PFSK-1 (cell line): ENCODE data around the gene CEP83.

ENCODE experiments used
- POLR2AphosphoS5 ChIP-seq: IDR thresholded peaks from 2 replicates; pipeline ENCODE4 v1.6.1; 2012; ENCODE audit warnings: low read depth, mild to moderate bottlenecking, control low read depth, low read length, moderate library complexity
- REST ChIP-seq, 2 experiments: IDR thresholded peaks; 2 replicates each; pipeline versions ENCODE4 v1.6.1 to v1.8.0; 2011 to 2012; ENCODE audit warnings: low read depth in 2 of 2, low read length in 2 of 2, control low read depth in 1 of 2, inconsistent platforms in 1 of 2, mild to moderate bottlenecking in 1 of 2, moderate library complexity in 1 of 2; ENCODE audit not compliant: insufficient read depth in 1 of 2
- SIN3A ChIP-seq: IDR thresholded peaks from 2 replicates; pipeline ENCODE4 v1.6.1; 2012; ENCODE audit warnings: mild to moderate bottlenecking, low read length, moderate library complexity, borderline replicate concordance; ENCODE audit not compliant: insufficient read depth
- TAF1 ChIP-seq: IDR thresholded peaks from 2 replicates; pipeline ENCODE4 v1.6.1; 2012; ENCODE audit warnings: low read length, control low read depth, borderline replicate concordance; ENCODE audit not compliant: insufficient read depth

- TF ChIP-seq POLR2AphosphoS5 (no peak), REST (IDR thresholded peaks at IDR 0.05; ENCODE audit: insufficient read depth in 1 of 2, low read depth in 2 of 2, low read length in 2 of 2) (no peak), TAF1 (no peak), SIN3A (no peak)
These were observed 79.2 kb downstream of the CEP83 start for GRCh38 chr12:94380507-94380906.
